OCI-LY7 (cell line): Measurements from ENCODE around the gene C9orf153. TPM values are rescaled to one million over a fixed set of nuclear protein-coding genes. Genes with fewer than 3 reads are reported as not detected.

Experiments used
- BruUV-seq: library from RNA; stranded (reverse); fragments of 400-500 nt; replicated peaks from 2 replicates; lab custom pipeline; 2021; lab: Mats Ljungman, UMichigan
- CTCF ChIA-PET: fragments of 300-600 bp; sonication (Branson Sonifier 250); formaldehyde crosslinking; loops from one replicate; lab custom pipeline; 2022; ENCODE audit warnings: antibody characterized with exemption; ENCODE audit not compliant: unreplicated experiment; lab: Charles Lee
- POLR2A ChIA-PET: fragments of 300-600 bp; sonication (Branson Sonifier 250); formaldehyde crosslinking; loops from one replicate; lab custom pipeline; 2022; ENCODE audit warnings: antibody characterized with exemption; lab: Charles Lee
- DNase-seq: peaks from one replicate; pipeline ENCODE4 v3.0.0-alpha.2; 2015; ENCODE audit warnings: low spot score
- H2AFZ ChIP-seq: fragments of 200-600 bp; sonication (generic), shearing (Covaris generic); 2 replicates; pipeline ENCODE4 v1.6.1; 2014; ENCODE audit warnings: mild to moderate bottlenecking, antibody characterized with exemption, low read length, moderate library complexity
- H3K27ac ChIP-seq: fragments of 200-600 bp; sonication (generic); 2 replicates; pipeline ENCODE4 v1.5.1; 2014; ENCODE audit warnings: mixed run types, low read depth, mild to moderate bottlenecking, moderate library complexity, low read length, inconsistent platforms; ENCODE audit not compliant: poor library complexity, severe bottlenecking
- H3K36me3 ChIP-seq: fragments of 200-600 bp; sonication (generic); 2 replicates; pipeline ENCODE4 v1.6.1; 2014; ENCODE audit warnings: mild to moderate bottlenecking, antibody characterized with exemption, low read length, moderate library complexity, mixed read lengths; ENCODE audit not compliant: insufficient read depth
- H3K4me1 ChIP-seq: fragments of 200-600 bp; sonication (generic); 2 replicates; pipeline ENCODE4 v1.5.1; 2014; ENCODE audit warnings: mild to moderate bottlenecking, low read length; ENCODE audit not compliant: insufficient read depth, poor library complexity, severe bottlenecking
- H3K4me2 ChIP-seq: fragments of 200-600 bp; sonication (generic); 2 replicates; pipeline ENCODE4 v1.6.1; 2014; ENCODE audit warnings: mild to moderate bottlenecking, low read length
- H3K4me3 ChIP-seq: fragments of 200-600 bp; sonication (generic); 2 replicates; pipeline ENCODE4 v1.5.1; 2014; ENCODE audit warnings: mild to moderate bottlenecking, low read depth, low read length; ENCODE audit not compliant: poor library complexity, severe bottlenecking
- H3K79me2 ChIP-seq: fragments of 200-600 bp; sonication (generic); 2 replicates; pipeline ENCODE4 v1.6.1; 2016; ENCODE audit warnings: low read depth, mild to moderate bottlenecking, low read length, moderate library complexity, mixed read lengths; ENCODE audit not compliant: insufficient read depth
- H3K9me2 ChIP-seq: fragments of 200-600 bp; sonication (generic); 2 replicates; pipeline ENCODE4 v1.6.1; 2016; ENCODE audit warnings: mild to moderate bottlenecking, low read length, mixed read lengths; ENCODE audit not compliant: insufficient read depth
- H3K9me3 ChIP-seq: fragments of 200-600 bp; sonication (generic); 2 replicates; pipeline ENCODE4 v1.6.1; 2014; ENCODE audit warnings: mild to moderate bottlenecking, mixed run types, low read length, mixed read lengths
- H4K20me1 ChIP-seq: fragments of 200-600 bp; sonication (generic); 2 replicates; pipeline ENCODE4 v1.6.1; 2014; ENCODE audit warnings: mild to moderate bottlenecking, antibody characterized with exemption, low read length, moderate library complexity, mixed read lengths; ENCODE audit not compliant: insufficient read depth
- EZH2phosphoT487 ChIP-seq: fragments of 200-600 bp; sonication (generic); IDR thresholded peaks from 2 replicates; pipeline ENCODE4 v1.6.1; 2018; ENCODE audit warnings: low read depth, borderline replicate concordance, mild to moderate bottlenecking, mixed run types, antibody characterized with exemption, low read length, moderate library complexity, mixed read lengths
- intact Hi-C: fragments of 100-400 bp; cut with micrococcal nuclease; formaldehyde crosslinking; loops from one replicate; pipeline ENCODE4 v1.10.0; 2022; ENCODE audit not compliant: unreplicated experiment
- total RNA-seq, 2 experiments: library from RNA; depleted of rRNA in 1 of 2; stranded (reverse); fragments of >200 nt in 1 of 2; shearing (Covaris generic) in 1 of 2; gene quantifications; 2 replicates each; pipeline ENCODE4 v1.2.3, GENCODE V29; 2014 to 2022
- TF ChIP-seq, protein P1 (sequence below): fragments of 200-600 bp; sonication (generic); conservative IDR thresholded peaks from 2 replicates; pipeline ENCODE4 v1.5.1; 2014; ENCODE audit warnings: mild to moderate bottlenecking, antibody characterized with exemption, low read length, moderate library complexity, mixed read lengths

The C9orf153 gene
- total RNA-seq, 2 experiments from 2014 or later: 0.16 to 0.27 TPM

DNA sequence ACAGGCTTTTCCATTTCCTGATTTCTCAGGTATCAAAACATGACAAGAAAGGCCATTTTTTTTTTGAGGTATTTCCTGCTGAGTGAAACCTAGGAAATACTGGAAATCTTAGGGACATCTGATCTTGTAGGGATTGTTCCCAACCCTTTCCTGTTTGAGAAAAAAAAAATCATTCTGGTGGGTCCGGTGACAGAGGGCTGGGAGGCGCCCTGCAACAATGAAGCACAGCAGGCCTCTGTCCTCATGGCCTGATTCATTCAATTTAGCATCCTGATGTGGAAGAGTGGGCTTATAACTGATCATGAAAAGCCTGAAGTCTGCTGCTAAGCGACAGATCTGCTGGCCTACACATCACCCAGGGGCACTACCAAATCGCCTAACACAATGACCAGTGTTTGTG lies 3.0 kb upstream of the C9orf153 start:
- Histone ChIP-seq H3K79me2 (peaks cover 6% of the 10 kb centered on the region; the same call in 1 of the 2 replicates), H2AFZ (no peak overlapping the region), H4K20me1 (no peaks in the 10 kb centered on the region; the same call in none of the 2 replicates), H3K9me2 (no peaks in the 10 kb centered on the region), H3K4me3 (no peak overlapping the region), H3K4me2 (no peak overlapping the region), H3K9me3 (no peaks in the 10 kb centered on the region), H3K27ac (no peak overlapping the region), H3K36me3 (peaks cover 38% of the 10 kb centered on the region), H3K4me1 (no peaks in the 10 kb centered on the region)
- CTCF ChIA-PET: no interaction called here
- intact Hi-C loops: no loop called here
- DNase-seq: no peak
- TF ChIP-seq, protein P1, sequence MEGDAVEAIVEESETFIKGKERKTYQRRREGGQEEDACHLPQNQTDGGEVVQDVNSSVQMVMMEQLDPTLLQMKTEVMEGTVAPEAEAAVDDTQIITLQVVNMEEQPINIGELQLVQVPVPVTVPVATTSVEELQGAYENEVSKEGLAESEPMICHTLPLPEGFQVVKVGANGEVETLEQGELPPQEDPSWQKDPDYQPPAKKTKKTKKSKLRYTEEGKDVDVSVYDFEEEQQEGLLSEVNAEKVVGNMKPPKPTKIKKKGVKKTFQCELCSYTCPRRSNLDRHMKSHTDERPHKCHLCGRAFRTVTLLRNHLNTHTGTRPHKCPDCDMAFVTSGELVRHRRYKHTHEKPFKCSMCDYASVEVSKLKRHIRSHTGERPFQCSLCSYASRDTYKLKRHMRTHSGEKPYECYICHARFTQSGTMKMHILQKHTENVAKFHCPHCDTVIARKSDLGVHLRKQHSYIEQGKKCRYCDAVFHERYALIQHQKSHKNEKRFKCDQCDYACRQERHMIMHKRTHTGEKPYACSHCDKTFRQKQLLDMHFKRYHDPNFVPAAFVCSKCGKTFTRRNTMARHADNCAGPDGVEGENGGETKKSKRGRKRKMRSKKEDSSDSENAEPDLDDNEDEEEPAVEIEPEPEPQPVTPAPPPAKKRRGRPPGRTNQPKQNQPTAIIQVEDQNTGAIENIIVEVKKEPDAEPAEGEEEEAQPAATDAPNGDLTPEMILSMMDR: no peak
- no peak for TF ChIP-seq EZH2phosphoT487
- POLR2A ChIA-PET: no interaction called here
- no TSS peak for BruUV-seq

DNA sequence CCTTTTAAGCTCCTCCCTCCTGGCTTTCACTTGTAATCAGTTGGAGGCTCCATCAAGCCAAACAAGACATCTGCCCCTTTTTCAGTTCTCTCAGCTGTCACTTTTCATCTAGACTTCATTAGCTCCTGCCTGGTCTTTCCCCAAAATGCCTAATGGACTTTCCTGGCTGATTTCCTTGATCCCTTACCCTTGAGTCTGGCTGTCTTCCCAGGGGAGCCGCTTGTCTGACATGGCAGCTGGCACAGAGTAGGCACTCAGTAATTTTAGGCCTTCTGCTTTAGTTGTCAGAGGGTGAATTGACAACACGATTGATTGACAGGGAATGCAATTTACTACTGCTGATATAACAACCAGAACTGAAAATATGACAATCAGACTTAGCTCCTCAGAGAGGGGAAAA lies 2.1 kb downstream of the C9orf153 start:
- ChIA-PET CTCF (no interaction called here), POLR2A (interaction anchor here (0.8 kb wide), 1 partner anchor 19 kb away, joined by 3 read pairs; no protein-coding TSS in a partner anchor)
- no TSS peak for BruUV-seq
- Histone ChIP-seq H3K79me2 (no peaks in the 10 kb centered on the region), H3K4me3 (no peak overlapping the region), H3K4me2 (no peak overlapping the region), H3K27ac (no peak overlapping the region), H3K9me2 (no peaks in the 10 kb centered on the region), H2AFZ (no peak overlapping the region), H3K36me3 (peaks cover 4% of the 10 kb centered on the region; the same call in 1 of the 2 replicates), H3K9me3 (peaks cover 12% of the 10 kb centered on the region), H3K4me1 (no peaks in the 10 kb centered on the region), H4K20me1 (no peaks in the 10 kb centered on the region; the same call in 1 of the 2 replicates)
- no peak for DNase-seq
- TF ChIP-seq EZH2phosphoT487: no peak
- TF ChIP-seq, protein P1: no peak
- intact Hi-C loops: no loop called here

GRCh38 chr9:86256653-86257052 lies 2.8 kb downstream of the C9orf153 start:
- CTCF ChIA-PET: no interaction called here

More at GRCh38 chr9:86256653-86257052, 2.8 kb downstream of the C9orf153 start:
- Histone ChIP-seq H4K20me1 (no peaks in the 10 kb centered on the region), H3K79me2 (no peaks in the 10 kb centered on the region), H3K36me3 (no peaks in the 10 kb centered on the region), H3K9me3 (peaks cover 17% of the 10 kb centered on the region), H3K4me2 (no peak overlapping the region), H2AFZ (no peak overlapping the region), H3K4me3 (no peak overlapping the region), H3K27ac (no peak overlapping the region), H3K4me1 (no peaks in the 10 kb centered on the region), H3K9me2 (no peaks in the 10 kb centered on the region)
- intact Hi-C loops: no loop called here
- TF ChIP-seq, protein P1: no peak
- TF ChIP-seq EZH2phosphoT487: no peak
- no TSS peak for BruUV-seq
- DNase-seq: no peak
- POLR2A ChIA-PET: interaction anchor here (0.8 kb wide), 1 partner anchor 20 kb away, joined by 3 read pairs; no protein-coding TSS in a partner anchor
